ENCODE results near the gene FAM162A.

Gene FAM162A

DNA sequence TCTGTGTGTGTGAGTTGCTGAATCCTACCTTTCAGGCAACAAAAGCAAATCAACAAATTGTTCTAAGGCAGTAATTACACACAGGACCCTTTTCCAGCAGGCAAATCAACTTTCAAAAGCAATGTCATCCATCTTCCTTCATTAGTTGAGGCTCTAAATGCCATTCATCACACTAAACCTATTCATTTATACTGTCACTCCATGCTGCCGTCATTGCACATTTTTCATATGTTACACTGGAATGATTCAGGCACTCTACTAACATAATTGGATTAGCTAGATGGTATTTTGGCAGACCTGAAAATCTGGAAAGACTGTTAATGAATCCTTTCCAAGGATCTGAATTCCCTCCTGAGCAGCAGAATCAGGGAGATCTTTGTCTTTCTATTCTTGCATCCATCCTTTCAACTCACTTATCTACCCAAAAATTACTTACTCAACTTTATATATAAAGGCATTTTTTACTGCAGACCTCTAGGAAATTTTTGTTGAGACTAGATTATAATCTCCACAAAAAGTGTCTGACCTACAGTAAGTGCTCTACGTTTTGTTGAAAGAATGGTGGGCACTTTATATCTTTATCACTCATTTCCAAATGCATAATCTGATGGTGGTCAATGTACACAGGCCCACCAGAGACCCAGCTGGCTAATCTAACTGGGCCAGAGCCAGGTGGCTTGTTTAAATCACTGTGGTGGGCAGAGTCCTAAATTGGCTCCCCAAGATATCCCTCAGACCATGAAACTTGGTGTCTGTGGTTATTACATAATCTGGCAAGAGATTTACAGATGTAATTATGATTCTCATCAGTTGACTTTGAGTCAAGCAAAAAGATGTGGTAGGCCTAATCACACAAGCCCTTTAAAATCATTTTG, 25.9 kb upstream of the FAM162A start:
- H3K36me3 ChIP-seq (ENCODE audit: control insufficient read depth, low read length): peaks cover 33% of the 10 kb centered on the region
- H3F3A ChIP-seq (ENCODE audit: control insufficient read depth, insufficient read depth): peaks cover 2% of the 10 kb centered on the region; the same call in 1 of the 2 replicates
- H3K9me3 ChIP-seq (ENCODE audit: control insufficient read depth, insufficient read depth, low read length): no peaks in the 10 kb centered on the region
- H3K27ac ChIP-seq (ENCODE audit: low read depth, low read length): no peak overlapping the region
- H3K79me2 ChIP-seq (ENCODE audit: control insufficient read depth, low read length): no peaks in the 10 kb centered on the region
- no peaks in the 10 kb centered on the region for H3K9me2 ChIP-seq (replicated peaks; ENCODE audit: control insufficient read depth, low read length)
- TF ChIP-seq EZH2phosphoT487 (IDR thresholded peaks at IDR 0.05; ENCODE audit: borderline replicate concordance, low read length): no peak
- TF ChIP-seq, protein P1, sequence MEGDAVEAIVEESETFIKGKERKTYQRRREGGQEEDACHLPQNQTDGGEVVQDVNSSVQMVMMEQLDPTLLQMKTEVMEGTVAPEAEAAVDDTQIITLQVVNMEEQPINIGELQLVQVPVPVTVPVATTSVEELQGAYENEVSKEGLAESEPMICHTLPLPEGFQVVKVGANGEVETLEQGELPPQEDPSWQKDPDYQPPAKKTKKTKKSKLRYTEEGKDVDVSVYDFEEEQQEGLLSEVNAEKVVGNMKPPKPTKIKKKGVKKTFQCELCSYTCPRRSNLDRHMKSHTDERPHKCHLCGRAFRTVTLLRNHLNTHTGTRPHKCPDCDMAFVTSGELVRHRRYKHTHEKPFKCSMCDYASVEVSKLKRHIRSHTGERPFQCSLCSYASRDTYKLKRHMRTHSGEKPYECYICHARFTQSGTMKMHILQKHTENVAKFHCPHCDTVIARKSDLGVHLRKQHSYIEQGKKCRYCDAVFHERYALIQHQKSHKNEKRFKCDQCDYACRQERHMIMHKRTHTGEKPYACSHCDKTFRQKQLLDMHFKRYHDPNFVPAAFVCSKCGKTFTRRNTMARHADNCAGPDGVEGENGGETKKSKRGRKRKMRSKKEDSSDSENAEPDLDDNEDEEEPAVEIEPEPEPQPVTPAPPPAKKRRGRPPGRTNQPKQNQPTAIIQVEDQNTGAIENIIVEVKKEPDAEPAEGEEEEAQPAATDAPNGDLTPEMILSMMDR (IDR thresholded peaks at IDR 0.05; ENCODE audit: low read depth, low read length, poor library complexity, severe bottlenecking): no peak
- no peaks in the 10 kb centered on the region for H3K4me1 ChIP-seq (ENCODE audit: control insufficient read depth, low read length)
- H4K20me1 ChIP-seq (ENCODE audit: control insufficient read depth, insufficient read depth, low read depth, low read length): no peaks in the 10 kb centered on the region
- H3K27me3 ChIP-seq (ENCODE audit: control insufficient read depth, low read length): no peaks in the 10 kb centered on the region
- H3K4me3 ChIP-seq (ENCODE audit: low read length): no peak overlapping the region
- H3K4me2 ChIP-seq (ENCODE audit: low read length): no peak overlapping the region

DNA sequence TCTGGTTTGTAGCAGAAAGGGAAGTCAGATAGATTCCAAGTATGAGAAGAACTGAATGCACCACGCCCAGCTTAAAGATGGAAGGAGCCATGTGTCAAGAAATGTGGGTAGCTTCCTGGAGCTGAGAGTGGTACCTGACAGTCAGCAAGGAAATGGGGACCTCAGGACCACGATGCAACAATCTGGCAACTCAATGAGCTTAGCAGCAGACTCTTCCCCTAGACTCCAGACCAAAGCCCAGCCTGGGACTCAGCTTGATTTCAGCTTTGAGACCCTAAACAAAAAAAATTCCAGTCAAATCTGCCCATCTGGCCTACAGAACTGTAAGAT, 25.3 kb upstream of the FAM162A start:
- Histone ChIP-seq H3K9me2 (replicated peaks; ENCODE audit: control insufficient read depth, low read length) (no peaks in the 10 kb centered on the region), H3K4me3 (ENCODE audit: low read length) (no peak overlapping the region), H3K4me2 (ENCODE audit: low read length) (no peak overlapping the region), H4K20me1 (ENCODE audit: control insufficient read depth, insufficient read depth, low read depth, low read length) (no peaks in the 10 kb centered on the region), H3F3A (ENCODE audit: control insufficient read depth, insufficient read depth) (peaks cover 2% of the 10 kb centered on the region; the same call in 1 of the 2 replicates), H3K27me3 (ENCODE audit: control insufficient read depth, low read length) (no peaks in the 10 kb centered on the region), H3K79me2 (ENCODE audit: control insufficient read depth, low read length) (no peaks in the 10 kb centered on the region), H3K4me1 (ENCODE audit: control insufficient read depth, low read length) (no peaks in the 10 kb centered on the region), H3K9me3 (ENCODE audit: control insufficient read depth, insufficient read depth, low read length) (no peaks in the 10 kb centered on the region), H3K36me3 (ENCODE audit: control insufficient read depth, low read length) (peaks cover 39% of the 10 kb centered on the region), H3K27ac (ENCODE audit: low read depth, low read length) (no peak overlapping the region)
- TF ChIP-seq, protein P1 (IDR thresholded peaks at IDR 0.05; ENCODE audit: low read depth, low read length, poor library complexity, severe bottlenecking): no peak
- no peak for TF ChIP-seq EZH2phosphoT487 (IDR thresholded peaks at IDR 0.05; ENCODE audit: borderline replicate concordance, low read length)

DNA sequence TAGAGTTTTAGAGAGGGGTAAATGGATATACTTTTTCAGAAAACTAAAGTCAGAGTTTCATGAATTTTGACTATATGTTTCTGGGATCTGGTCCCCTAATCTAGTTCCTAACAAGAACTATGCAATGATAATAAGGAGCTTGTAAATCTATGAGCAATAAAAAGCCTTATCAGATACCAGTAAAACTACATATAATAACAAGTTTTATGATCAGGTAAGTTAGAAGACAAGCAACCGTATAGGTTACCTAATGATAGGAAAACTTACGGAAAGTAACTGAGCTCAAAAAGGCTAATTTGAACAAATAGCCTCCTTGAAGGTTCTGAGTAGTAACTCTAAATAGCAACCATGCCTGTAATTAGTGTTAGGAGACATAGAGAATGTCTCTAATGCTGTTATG, 22.0 kb upstream of the FAM162A start:
- Histone ChIP-seq H3K4me3 (ENCODE audit: low read length) (no peak overlapping the region), H3K4me1 (ENCODE audit: control insufficient read depth, low read length) (no peaks in the 10 kb centered on the region), H3K9me3 (ENCODE audit: control insufficient read depth, insufficient read depth, low read length) (no peaks in the 10 kb centered on the region), H3K36me3 (ENCODE audit: control insufficient read depth, low read length) (peaks cover 68% of the 10 kb centered on the region), H3K27me3 (ENCODE audit: control insufficient read depth, low read length) (no peaks in the 10 kb centered on the region), H4K20me1 (ENCODE audit: control insufficient read depth, insufficient read depth, low read depth, low read length) (no peaks in the 10 kb centered on the region), H3K9me2 (replicated peaks; ENCODE audit: control insufficient read depth, low read length) (no peaks in the 10 kb centered on the region), H3K79me2 (ENCODE audit: control insufficient read depth, low read length) (no peaks in the 10 kb centered on the region), H3F3A (ENCODE audit: control insufficient read depth, insufficient read depth) (peaks cover 2% of the 10 kb centered on the region; the same call in 1 of the 2 replicates), H3K27ac (ENCODE audit: low read depth, low read length) (no peak overlapping the region), H3K4me2 (ENCODE audit: low read length) (no peak overlapping the region)
- TF ChIP-seq EZH2phosphoT487 (IDR thresholded peaks at IDR 0.05; ENCODE audit: borderline replicate concordance, low read length): no peak
- TF ChIP-seq, protein P1 (IDR thresholded peaks at IDR 0.05; ENCODE audit: low read depth, low read length, poor library complexity, severe bottlenecking): no peak

All from DOHH2 (cell line).